ENCODE measurements around the gene KLK4.

- TF ChIP-seq CTCF (IDR thresholded peaks at IDR 0.05) (no peak), POLR2A (IDR thresholded peaks at IDR 0.05) (no peak)
These were observed 1.7 kb downstream of the KLK4 start for GRCh38 chr19:50909240-50910070.
